ENCODE data around the gene CATSPERB.

- TF ChIP-seq, protein P1, sequence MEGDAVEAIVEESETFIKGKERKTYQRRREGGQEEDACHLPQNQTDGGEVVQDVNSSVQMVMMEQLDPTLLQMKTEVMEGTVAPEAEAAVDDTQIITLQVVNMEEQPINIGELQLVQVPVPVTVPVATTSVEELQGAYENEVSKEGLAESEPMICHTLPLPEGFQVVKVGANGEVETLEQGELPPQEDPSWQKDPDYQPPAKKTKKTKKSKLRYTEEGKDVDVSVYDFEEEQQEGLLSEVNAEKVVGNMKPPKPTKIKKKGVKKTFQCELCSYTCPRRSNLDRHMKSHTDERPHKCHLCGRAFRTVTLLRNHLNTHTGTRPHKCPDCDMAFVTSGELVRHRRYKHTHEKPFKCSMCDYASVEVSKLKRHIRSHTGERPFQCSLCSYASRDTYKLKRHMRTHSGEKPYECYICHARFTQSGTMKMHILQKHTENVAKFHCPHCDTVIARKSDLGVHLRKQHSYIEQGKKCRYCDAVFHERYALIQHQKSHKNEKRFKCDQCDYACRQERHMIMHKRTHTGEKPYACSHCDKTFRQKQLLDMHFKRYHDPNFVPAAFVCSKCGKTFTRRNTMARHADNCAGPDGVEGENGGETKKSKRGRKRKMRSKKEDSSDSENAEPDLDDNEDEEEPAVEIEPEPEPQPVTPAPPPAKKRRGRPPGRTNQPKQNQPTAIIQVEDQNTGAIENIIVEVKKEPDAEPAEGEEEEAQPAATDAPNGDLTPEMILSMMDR (IDR thresholded peaks at IDR 0.05), result no peak
- no peak for TF ChIP-seq POLR2A (IDR thresholded peaks at IDR 0.05)
These were observed 186.7 kb downstream of the CATSPERB start for GRCh38 chr14:91545204-91545603.

All from thyroid gland (tissue), 4 donors.